GM12878 (cell line): Measurements from ENCODE around the gene NOL11. TPM values are rescaled to one million over a fixed set of nuclear protein-coding genes. Genes with fewer than 3 reads are reported as not detected.

Source experiments
- ATAC-seq: fragments of 200-7000 bp; cut with Tn5 transposase; 3 replicates; pipeline ENCODE4 v1.9.1; 2020; ENCODE audit warnings: mild to moderate bottlenecking, moderate library complexity
- BruUV-seq: library from RNA; stranded (reverse); fragments of 400-500 nt; replicated peaks from 2 replicates; lab custom pipeline; 2021; lab: Mats Ljungman, UMichigan
- CTCF ChIA-PET: fragments of 300-600 bp; sonication (Branson Sonifier 250); formaldehyde crosslinking; extraction: SDS; loops from one replicate; lab custom pipeline; 2021; ENCODE audit warnings: inconsistent platforms; lab: Yijun Ruan, JAX
- POLR2A ChIA-PET: fragments of 350-600 bp; formaldehyde crosslinking; extraction: SDS; loops from one replicate; lab custom pipeline; 2021; ENCODE audit warnings: inconsistent platforms; lab: Charles Lee
- RAD21 ChIA-PET: fragments of 300-600 bp; sonication (Branson Sonifier 250); formaldehyde crosslinking; loops from one replicate; lab custom pipeline; 2023; ENCODE audit warnings: antibody characterized with exemption; ENCODE audit not compliant: unreplicated experiment; lab: Charles Lee
- SMC1A ChIA-PET: fragments of 300-600 bp; sonication (Branson Sonifier 250); formaldehyde crosslinking; loops from one replicate; lab custom pipeline; 2023; ENCODE audit not compliant: unreplicated experiment, uncharacterized antibody; lab: Charles Lee
- DNase-seq: peaks from one replicate; pipeline ENCODE4 v3.0.0-alpha.2; 2011; ENCODE audit warnings: low read depth, low spot score
- FAIRE-seq: peaks from 3 replicates; lab custom pipeline; 2011; peaks lifted over from hg19 to GRCh38; lab: Jason Lieb, UNC
- H2AFZ ChIP-seq: 2 replicates; pipeline ENCODE4 v1.6.0; 2011; ENCODE audit warnings: low read depth, low read length, control low read depth; ENCODE audit not compliant: control insufficient read depth
- H3K27ac ChIP-seq: 2 replicates; pipeline ENCODE4 v1.5.1; 2011; ENCODE audit warnings: control low read depth; ENCODE audit not compliant: control insufficient read depth, insufficient read depth
- H3K27me3 ChIP-seq, 2 experiments: replicated peaks in 1 of 2; 2 replicates each; pipeline versions ENCODE4 v1.6.0 to v1.6.1; 2011; ENCODE audit warnings: low read length in 1 of 2; ENCODE audit not compliant: control insufficient read depth in 2 of 2, insufficient read depth in 2 of 2
- H3K36me3 ChIP-seq, 2 experiments: 2 replicates each; pipeline ENCODE4 v1.5.1; 2011; ENCODE audit warnings: low read length in 1 of 2; ENCODE audit not compliant: control insufficient read depth in 2 of 2, insufficient read depth in 2 of 2
- H3K4me1 ChIP-seq: 2 replicates; pipeline ENCODE4 v1.6.1; 2011; ENCODE audit warnings: mild to moderate bottlenecking, low read length, moderate library complexity, mixed read lengths; ENCODE audit not compliant: control insufficient read depth, insufficient read depth
- H3K4me2 ChIP-seq: 2 replicates; pipeline ENCODE4 v1.6.0; 2011; ENCODE audit warnings: control low read depth; ENCODE audit not compliant: control insufficient read depth, insufficient read depth
- H3K4me3 ChIP-seq: fragments of 200-600 bp; sonication (generic); 2 replicates; pipeline ENCODE4 v1.5.1; 2016
- H3K79me2 ChIP-seq: 2 replicates; pipeline ENCODE4 v1.6.0; 2011; ENCODE audit warnings: low read length; ENCODE audit not compliant: control insufficient read depth, insufficient read depth
- H3K9ac ChIP-seq: 2 replicates; pipeline ENCODE4 v1.8.0; 2011; ENCODE audit warnings: low read length, control low read depth, mixed read lengths; ENCODE audit not compliant: control insufficient read depth, insufficient read depth
- H3K9me3 ChIP-seq: replicated peaks from 3 replicates; pipeline ENCODE4 v1.5.1; 2011; ENCODE audit warnings: mild to moderate bottlenecking, low read length; ENCODE audit not compliant: control insufficient read depth, insufficient read depth
- H4K20me1 ChIP-seq: 2 replicates; pipeline ENCODE4 v1.6.0; 2011; ENCODE audit not compliant: control insufficient read depth, insufficient read depth
- BMI1 ChIP-seq: fragments of 450-650 bp; IDR thresholded peaks from 2 replicates; pipeline ENCODE4 v1.6.1; 2016; ENCODE audit warnings: mild to moderate bottlenecking, moderate library complexity, borderline replicate concordance
- CTCF ChIP-seq, 3 experiments: IDR thresholded peaks in 2 of 3; conservative IDR thresholded peaks in 1 of 3; 2 replicates each; pipeline ENCODE4 v1.5.1; 2011; ENCODE audit warnings: low read depth in 3 of 3, low read length in 3 of 3, mild to moderate bottlenecking in 3 of 3, control low read depth in 2 of 3, moderate library complexity in 2 of 3, inconsistent platforms in 1 of 3, mixed read lengths in 1 of 3; ENCODE audit not compliant: control insufficient read depth in 2 of 3, insufficient read depth in 1 of 3; ENCODE audit errors: extremely low read depth in 1 of 3
- FOXM1 ChIP-seq: IDR thresholded peaks from 2 replicates; pipeline ENCODE4 v1.6.1; 2012; ENCODE audit warnings: low read depth, mild to moderate bottlenecking, inconsistent platforms, low read length, moderate library complexity
- MTA3 ChIP-seq: IDR thresholded peaks from 2 replicates; pipeline ENCODE4 v1.6.1; 2012; ENCODE audit warnings: low read length, inconsistent platforms, borderline replicate concordance
- NFXL1 ChIP-seq: fragments of 450-650 bp; IDR thresholded peaks from 2 replicates; pipeline ENCODE4 v1.6.1; 2017; ENCODE audit warnings: antibody characterized with exemption, mild to moderate bottlenecking, borderline replicate concordance
- PBX3 ChIP-seq: IDR thresholded peaks from 2 replicates; pipeline ENCODE4 v1.6.1; 2011; ENCODE audit warnings: mild to moderate bottlenecking, low read depth, low read length, moderate library complexity; ENCODE audit not compliant: insufficient replicate concordance
- POLR2AphosphoS2 ChIP-seq: IDR thresholded peaks from 2 replicates; pipeline ENCODE4 v1.6.1; 2011; ENCODE audit warnings: low read depth, mild to moderate bottlenecking, low read length, improper control_type of control experiment, moderate library complexity
- SKIL ChIP-seq: fragments of 450-650 bp; IDR thresholded peaks from 2 replicates; pipeline ENCODE4 v1.6.1; 2017; ENCODE audit warnings: mild to moderate bottlenecking, low read depth, inconsistent platforms; ENCODE audit not compliant: poor library complexity, severe bottlenecking
- SREBF1 ChIP-seq: IDR thresholded peaks from 2 replicates; pipeline ENCODE4 v1.6.1; 2012; ENCODE audit warnings: mild to moderate bottlenecking, low read length
- YY1 ChIP-seq: IDR thresholded peaks from 2 replicates; pipeline ENCODE4 v1.6.1; 2011; ENCODE audit warnings: low read depth, mild to moderate bottlenecking, low read length
- ZBTB4 ChIP-seq: fragments of 450-650 bp; formaldehyde crosslinking; IDR thresholded peaks from 2 replicates; pipeline ENCODE4 v1.4.0; 2022; ENCODE audit warnings: mild to moderate bottlenecking, moderate library complexity
- WGBS: methylation state at CpG from one replicate; pipeline ENCODE4 v1.1.6; 2016; ENCODE audit warnings: low lambda C conversion rate; ENCODE audit not compliant: insufficient replicate concordance, insufficient coverage; ENCODE audit errors: missing lambda C conversion rate; 5-methylcytosine and 5-hydroxymethylcytosine counted together
- in situ Hi-C: fragments of 300-500 bp; cut with MboI; formaldehyde crosslinking; loops from 9 replicates; pipeline ENCODE4 v1.14.3; 2018; ENCODE audit warnings: mixed read lengths
- intact Hi-C: fragments of 100-400 bp; cut with micrococcal nuclease; formaldehyde crosslinking; loops from one replicate; pipeline ENCODE4 v1.14.2; 2022; ENCODE audit not compliant: unreplicated experiment
- polyA plus RNA-seq, 11 experiments: library from polyadenylated mRNA; depleted of rRNA in 4 of 11; unstranded in 6 of 11; stranded (reverse) in 5 of 11; fragments of >200 nt; fragmentation: Nextera tagmentation in 4 of 11; fragmentation: Illumina TruSeq in 1 of 11; extraction: Ambion mirVana in 4 of 11; extraction: Trizol in 1 of 11; gene quantifications; 1 replicate in 1 of 11; 2 replicates in 10 of 11; pipeline versions ENCODE4 v1.2.1 to v1.2.3, GENCODE V29; 2011 to 2016; ENCODE audit warnings: inconsistent platforms in 2 of 11, missing spikeins in 2 of 11, low read depth in 1 of 11
- total RNA-seq, 4 experiments: library from RNA; depleted of rRNA in 3 of 4; stranded (reverse); fragments of >200 nt in 3 of 4; fragmentation: Illumina TruSeq in 1 of 4; extraction: Trizol in 1 of 4; gene quantifications; 2 replicates each; pipeline versions ENCODE4 v1.2.1 to v1.2.3, GENCODE V29; 2013 to 2021

Gene NOL11
- total and polyA plus RNA-seq, 10 of the 15 experiments (the other 5 are each of a cell fraction or from before 2014, with no cell fraction given) = 54.8 to 130 (median 94.6) TPM

- no peak for TF ChIP-seq PBX3
- no peak for TF ChIP-seq ZBTB4 (CRISPR knock-in tag)
- TF ChIP-seq, all 136 proteins: peak for 0
Measured at GRCh38 chr17:67682196-67682595, 35.5 kb upstream of the NOL11 start (continued).

DNA sequence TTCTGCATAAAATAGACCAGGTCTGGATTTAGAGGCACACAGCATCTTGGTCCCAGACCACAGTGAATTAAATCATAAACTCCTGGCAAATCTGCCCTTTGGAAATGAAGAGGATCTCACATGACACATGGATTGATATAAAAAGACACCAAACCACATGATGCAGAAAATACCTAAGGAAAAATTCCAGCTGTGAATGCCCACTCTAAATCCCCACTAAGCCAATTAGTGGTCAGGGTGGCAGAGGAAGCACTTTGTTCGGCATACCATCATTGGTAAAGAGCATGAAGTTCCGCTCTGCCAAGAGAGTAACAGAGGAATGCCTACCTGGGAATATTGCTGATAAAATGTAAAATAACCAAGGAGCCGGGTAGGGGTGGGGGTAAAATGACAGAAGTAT, 32.4 kb upstream of the NOL11 start:
- WGBS = 85% methylated on average over 3 of the region's 3 CpGs
- ATAC-seq = no peak
- CTCF ChIA-PET = interaction anchor here (1.2 to 6.7 kb wide), 4 partner anchors 10 to 311 kb away, joined by 3 to 84 read pairs (median 4); no protein-coding TSS in a partner anchor

More for the DNA sequence above, 32.4 kb upstream of the NOL11 start:
- in situ Hi-C loops = loop anchor here (5.0 kb wide), 1 partner anchor 308 kb away; the partner anchor contains the start of gene PITPNC1
- H2AFZ ChIP-seq = no peak overlapping the region
- H3K27me3 ChIP-seq = no peaks in the 10 kb centered on the region
- ChIA-PET RAD21 (interaction anchor here (0.7 to 1.1 kb wide), 2 partner anchors 30 to 202 kb away, joined by 3 read pairs; no protein-coding TSS in a partner anchor), POLR2A (interaction anchor here (0.6 to 1.5 kb wide), 2 partner anchors 9 to 35 kb away, joined by 3 read pairs; no protein-coding TSS in a partner anchor), SMC1A (interaction anchor here (0.7 to 5.9 kb wide), 8 partner anchors 13 to 309 kb away, joined by 3 to 101 read pairs (median 3); no protein-coding TSS in a partner anchor)
- FAIRE-seq = no peak
- H4K20me1 ChIP-seq = no peaks in the 10 kb centered on the region
- no peak overlapping the region for H3K9ac ChIP-seq
- peaks cover 18% of the 10 kb centered on the region for H3K4me1 ChIP-seq
- intact Hi-C loops = loop anchor here (5.0 kb wide), 1 partner anchor 108 kb away; no protein-coding TSS in a partner anchor
- no peak for DNase-seq
- no peaks in the 10 kb centered on the region for H3K9me3 ChIP-seq
- H3K36me3 ChIP-seq = no peaks in the 10 kb centered on the region; a peak in 1 of 4 replicates
- no peak overlapping the region for H3K4me2 ChIP-seq
- BruUV-seq = TSS peak; percentile 14
- no peaks in the 10 kb centered on the region for H3K79me2 ChIP-seq
- no peak for TF ChIP-seq NFXL1
- no peak for TF ChIP-seq CTCF (IDR thresholded peaks at IDR 0.05 in 2 of 3, conservative IDR thresholded peaks at IDR 0.05 in 1 of 3; ENCODE audit: control insufficient read depth in 2 of 3, extremely low read depth in 1 of 3, insufficient read depth in 1 of 3, low read depth in 3 of 3, low read length in 3 of 3)
- TF ChIP-seq FOXM1 = no peak
- TF ChIP-seq SKIL = no peak
- TF ChIP-seq POLR2AphosphoS2 = no peak
- TF ChIP-seq BMI1 = no peak
- TF ChIP-seq YY1 = no peak
- no peak for TF ChIP-seq SREBF1
- no peak for TF ChIP-seq MTA3
- no peak overlapping the region for H3K4me3 ChIP-seq
- H3K27ac ChIP-seq = no peak overlapping the region
